Esophagus squamous epithelium (tissue), 5 donors: ENCODE results near the gene MEIS3. TPM values are rescaled to one million over a fixed set of nuclear protein-coding genes. Genes with fewer than 3 reads are reported as not detected.
A peak's percentile ranks its signal among the peaks of the same experiment; 100 is the strongest.

Experiments used
- DNase-seq: peaks from one replicate; lab custom pipeline; 2025; lab: John Stamatoyannopoulos, UW
- H3K27ac ChIP-seq, 4 donors: fragments of 200-600 bp; sonication (generic); one replicate each; pipeline ENCODE4 v1.5.1; 2016 to 2019; ENCODE audit warnings: mild to moderate bottlenecking in 1 of 4
- H3K27me3 ChIP-seq, 4 donors: fragments of 200-600 bp; sonication (generic); 1 replicate in 3 of 4; 2 replicates in 1 of 4; pipeline versions ENCODE4 v1.5.1 to v1.6.0; 2017 to 2021; ENCODE audit warnings: antibody characterized with exemption in 1 of 4
- H3K36me3 ChIP-seq, 3 donors: fragments of 200-600 bp; sonication (generic); one replicate each; pipeline ENCODE4 v1.5.1; 2016 to 2019
- H3K4me1 ChIP-seq, 3 donors: fragments of 200-600 bp; sonication (generic); one replicate each; pipeline ENCODE4 v1.5.1; 2017 to 2019
- H3K4me3 ChIP-seq, 4 donors: fragments of 200-600 bp; sonication (generic); 1 replicate in 3 of 4; 2 replicates in 1 of 4; pipeline ENCODE4 v1.5.1; 2016 to 2019; ENCODE audit warnings: mild to moderate bottlenecking in 2 of 4, moderate library complexity in 1 of 4
- H3K9me3 ChIP-seq, 3 donors: fragments of 200-600 bp; sonication (generic); one replicate each; pipeline ENCODE4 v1.5.1; 2016 to 2019
- CTCF ChIP-seq, 6 experiments: fragments of 450-650 bp in 4 of 6; fragments of 200-600 bp in 2 of 6; sonication (generic) in 2 of 6; IDR thresholded peaks; one replicate each; pipeline ENCODE4 v1.5.1; 2016 to 2019; ENCODE audit warnings: antibody characterized with exemption in 6 of 6, mild to moderate bottlenecking in 4 of 6, moderate library complexity in 4 of 6
- POLR2A ChIP-seq, 4 donors: fragments of 450-650 bp; IDR thresholded peaks; one replicate each; pipeline ENCODE4 v1.6.1; 2017; ENCODE audit warnings: antibody characterized with exemption in 4 of 4, mild to moderate bottlenecking in 4 of 4, moderate library complexity in 3 of 4
- WGBS, 2 donors: methylation state at CpG; one replicate each; pipeline ENCODE4 v1.1.5; 2018; 5-methylcytosine and 5-hydroxymethylcytosine counted together
- intact Hi-C: fragments of 100-400 bp; cut with DNase I; formaldehyde crosslinking; loops from one replicate; pipeline ENCODE4 v1.15.0; 2022
- total RNA-seq, 4 donors: library from RNA; depleted of rRNA; stranded (reverse); fragments of >200 nt; gene quantifications; one replicate each; pipeline ENCODE4 v1.1.0, GENCODE V29; 2016
- donor health status: DM: yes; HTN: yes; CAD: no.

The MEIS3 gene
- total RNA-seq, 4 donors from 2014 or later: 1.0 to 13.5 (median 3.9) TPM

GRCh38 chr19:47443331-47443730 is 24.0 kb upstream of the MEIS3 start:
- Histone ChIP-seq H3K9me3 (no peaks in the 10 kb centered on the region), H3K27ac (no peak overlapping the region), H3K27me3 (peaks cover 6 to 93% (median 13%) of the 10 kb centered on the region in 4 donors), H3K4me3 (no peak overlapping the region), H3K36me3 (no peaks in the 10 kb centered on the region), H3K4me1 (peaks cover 4 to 39% (median 16%) of the 10 kb centered on the region in 3 donors)
- TF ChIP-seq CTCF (IDR thresholded peaks at IDR 0.05): no peak
- intact Hi-C loops: no loop called here
- WGBS, 2 donors: 61 to 71% methylated on average over 11 to 12 of the region's 12 CpGs
- no peak for DNase-seq

- Histone ChIP-seq H3K36me3 (no peaks in the 10 kb centered on the region), H3K27ac (no peak overlapping the region), H3K9me3 (no peaks in the 10 kb centered on the region), H3K4me3 (no peak overlapping the region), H3K27me3 (peaks cover 0 to 90% (median under 1%) of the 10 kb centered on the region in 4 donors), H3K4me1 (peaks cover 0 to 8% (median 0%) of the 10 kb centered on the region in 3 donors)
- intact Hi-C loops: loop anchor here (5.0 to 10.0 kb wide), 3 partner anchors 78 to 356 kb away; partner anchors contain the start of gene NAPA
- DNase-seq: no peak
- WGBS, 2 donors: 13 to 24% methylated on average over 3 of the region's 5 CpGs
- TF ChIP-seq CTCF (IDR thresholded peaks at IDR 0.05) (no peak), POLR2A (IDR thresholded peaks at IDR 0.05) (no peak)
Measured at GRCh38 chr19:47438793-47439220, 19.5 kb upstream of the MEIS3 start.

- Histone ChIP-seq H3K4me1 (peaks cover 0 to 8% (median 0%) of the 10 kb centered on the region in 3 donors), H3K4me3 (no peak overlapping the region), H3K36me3 (no peaks in the 10 kb centered on the region), H3K9me3 (no peaks in the 10 kb centered on the region), H3K27me3 (peaks cover 0 to 89% (median 0%) of the 10 kb centered on the region in 4 donors), H3K27ac (no peak overlapping the region)
- 52% methylated on average over 9 of the region's 12 CpGs for WGBS, 2 donors
- DNase-seq: no peak
- intact Hi-C loops: loop anchor here (5.0 to 10.0 kb wide), 3 partner anchors 80 to 357 kb away; partner anchors contain the start of gene NAPA
- TF ChIP-seq POLR2A (IDR thresholded peaks at IDR 0.05): no peak
- no peak for TF ChIP-seq CTCF (IDR thresholded peaks at IDR 0.05)
Measured at GRCh38 chr19:47437500-47437899, 18.2 kb upstream of the MEIS3 start.

- H3K27me3 ChIP-seq: peaks cover 0 to 89% (median 0%) of the 10 kb centered on the region in 4 donors
- DNase-seq: no peak
Measured at GRCh38 chr19:47436712-47437401, 17.5 kb upstream of the MEIS3 start.

More at GRCh38 chr19:47436712-47437401, 17.5 kb upstream of the MEIS3 start:
- H3K27ac ChIP-seq: no peak overlapping the region
- intact Hi-C loops: loop anchor here (5.0 to 10.0 kb wide), 3 partner anchors 80 to 358 kb away; partner anchors contain the start of gene NAPA
- H3K4me3 ChIP-seq: no peak overlapping the region
- no peaks in the 10 kb centered on the region for H3K9me3 ChIP-seq
- 32% methylated on average over 14 of the region's 17 CpGs for WGBS, 2 donors
- TF ChIP-seq CTCF (IDR thresholded peaks at IDR 0.05): peak; percentile 80 to 94 (median 90)
- TF ChIP-seq POLR2A (IDR thresholded peaks at IDR 0.05): no peak
- peaks cover 0 to 8% (median 0%) of the 10 kb centered on the region in 3 donors for H3K4me1 ChIP-seq
- no peaks in the 10 kb centered on the region for H3K36me3 ChIP-seq
